KBM-7 (cell line): ENCODE measurements around the gene ARHGEF33.

Source experiments
- DNase-seq: peaks from one replicate; pipeline ENCODE4 v3.0.0-alpha.2; 2015
- in situ Hi-C: fragments of 300-500 bp; cut with MboI; formaldehyde crosslinking; loops from 2 replicates; pipeline ENCODE4 v1.14.3; 2020; ENCODE audit warnings: low sequenced_read_pairs, low pct_unique_long_range_greater_than_20kb, mixed read lengths

Gene ARHGEF33

GRCh38 chr2:38948995-38949394 is 59.3 kb downstream of the ARHGEF33 start:
- in situ Hi-C loops, result no loop called here
- DNase-seq, result no peak

- in situ Hi-C loops, result no loop called here
Measured at GRCh38 chr2:38951766-38952165, 62.1 kb downstream of the ARHGEF33 start.

GRCh38 chr2:38957972-38958371 is 68.3 kb downstream of the ARHGEF33 start:
- DNase-seq, result no peak
- in situ Hi-C loops, result no loop called here

More at GRCh38 chr2:38951766-38952165, 62.1 kb downstream of the ARHGEF33 start:
- DNase-seq, result no peak

- DNase-seq, result no peak
- in situ Hi-C loops, result no loop called here
Measured at GRCh38 chr2:38959466-38959865, 69.8 kb downstream of the ARHGEF33 start.

- in situ Hi-C loops, result no loop called here
- no peak for DNase-seq
Measured at GRCh38 chr2:38959938-38960608, 70.4 kb downstream of the ARHGEF33 start.

- in situ Hi-C loops, result no loop called here
Measured at GRCh38 chr2:38960609-38961320, 71.1 kb downstream of the ARHGEF33 start.

GRCh38 chr2:38966006-38966405 is 76.3 kb downstream of the ARHGEF33 start:
- in situ Hi-C loops, result no loop called here

More at GRCh38 chr2:38960609-38961320, 71.1 kb downstream of the ARHGEF33 start:
- DNase-seq, result no peak

GRCh38 chr2:38966678-38967077 is 77.0 kb downstream of the ARHGEF33 start:
- in situ Hi-C loops, result no loop called here
- no peak for DNase-seq

More at GRCh38 chr2:38966006-38966405, 76.3 kb downstream of the ARHGEF33 start:
- DNase-seq, result no peak

- no peak for DNase-seq
- in situ Hi-C loops, result no loop called here
Measured at GRCh38 chr2:38968021-38968420, 78.3 kb downstream of the ARHGEF33 start.

GRCh38 chr2:38971377-38971776 is 81.7 kb downstream of the ARHGEF33 start:
- no peak for DNase-seq
- in situ Hi-C loops, result no loop called here

- DNase-seq, result no peak
- in situ Hi-C loops, result no loop called here
Measured at GRCh38 chr2:38973266-38973665, 83.6 kb downstream of the ARHGEF33 start.

GRCh38 chr2:38975042-38975441 is 85.4 kb downstream of the ARHGEF33 start:
- DNase-seq, result no peak
- in situ Hi-C loops, result no loop called here

GRCh38 chr2:38977047-38977446 is 87.4 kb downstream of the ARHGEF33 start:
- no peak for DNase-seq
- in situ Hi-C loops, result no loop called here

GRCh38 chr2:38978296-38978903 is 88.7 kb downstream of the ARHGEF33 start:
- in situ Hi-C loops, result no loop called here
- DNase-seq, result peak; percentile 68

- in situ Hi-C loops, result no loop called here
- DNase-seq, result no peak
Measured at GRCh38 chr2:38978908-38979307, 89.2 kb downstream of the ARHGEF33 start.

- DNase-seq, result no peak
- in situ Hi-C loops, result no loop called here
Measured at GRCh38 chr2:38981003-38981669, 91.5 kb downstream of the ARHGEF33 start.

GRCh38 chr2:38981670-38982357 is 92.1 kb downstream of the ARHGEF33 start:
- no peak for DNase-seq
- in situ Hi-C loops, result no loop called here

GRCh38 chr2:38982498-38982897 is 92.8 kb downstream of the ARHGEF33 start:
- in situ Hi-C loops, result no loop called here
- DNase-seq, result no peak

- no peak for DNase-seq
- in situ Hi-C loops, result no loop called here
Measured at GRCh38 chr2:38988716-38989115, 99.0 kb downstream of the ARHGEF33 start.
